ENCODE data around the gene ADPRHL1. TPM values are rescaled to one million over a fixed set of nuclear protein-coding genes. Genes with fewer than 3 reads are reported as not detected.

Gene ADPRHL1
- total RNA-seq, 2 donors from 2014 or later, result 4.6 to 6.2 TPM

- no peak overlapping the region for H3K4me3 ChIP-seq
- H3K27ac ChIP-seq, result no peak overlapping the region
- no peaks in the 10 kb centered on the region for H3K9me3 ChIP-seq
- DNase-seq, result peak; percentile 35
- TF ChIP-seq, protein P1, sequence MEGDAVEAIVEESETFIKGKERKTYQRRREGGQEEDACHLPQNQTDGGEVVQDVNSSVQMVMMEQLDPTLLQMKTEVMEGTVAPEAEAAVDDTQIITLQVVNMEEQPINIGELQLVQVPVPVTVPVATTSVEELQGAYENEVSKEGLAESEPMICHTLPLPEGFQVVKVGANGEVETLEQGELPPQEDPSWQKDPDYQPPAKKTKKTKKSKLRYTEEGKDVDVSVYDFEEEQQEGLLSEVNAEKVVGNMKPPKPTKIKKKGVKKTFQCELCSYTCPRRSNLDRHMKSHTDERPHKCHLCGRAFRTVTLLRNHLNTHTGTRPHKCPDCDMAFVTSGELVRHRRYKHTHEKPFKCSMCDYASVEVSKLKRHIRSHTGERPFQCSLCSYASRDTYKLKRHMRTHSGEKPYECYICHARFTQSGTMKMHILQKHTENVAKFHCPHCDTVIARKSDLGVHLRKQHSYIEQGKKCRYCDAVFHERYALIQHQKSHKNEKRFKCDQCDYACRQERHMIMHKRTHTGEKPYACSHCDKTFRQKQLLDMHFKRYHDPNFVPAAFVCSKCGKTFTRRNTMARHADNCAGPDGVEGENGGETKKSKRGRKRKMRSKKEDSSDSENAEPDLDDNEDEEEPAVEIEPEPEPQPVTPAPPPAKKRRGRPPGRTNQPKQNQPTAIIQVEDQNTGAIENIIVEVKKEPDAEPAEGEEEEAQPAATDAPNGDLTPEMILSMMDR (IDR thresholded peaks at IDR 0.05), result no peak
- no peaks in the 10 kb centered on the region for H3K36me3 ChIP-seq
- H3K9ac ChIP-seq (ENCODE audit: low read depth in 2 of 2, low read length in 2 of 2), result peak overlapping the region in 1 of 2 donors; percentile 12
- no peaks in the 10 kb centered on the region for H3K4me1 ChIP-seq
- H3K27me3 ChIP-seq, result no peaks in the 10 kb centered on the region
- intact Hi-C loops (cut with DNase I), result no loop called here
These were observed 41.9 kb downstream of the ADPRHL1 start for GRCh38 chr13:113411216-113412023.

GRCh38 chr13:113410472-113411201 is 42.7 kb downstream of the ADPRHL1 start:
- no peak overlapping the region for H3K4me3 ChIP-seq
- peak overlapping the region in 1 of 2 donors; percentile 12 for H3K9ac ChIP-seq (ENCODE audit: low read depth in 2 of 2, low read length in 2 of 2)
- no peaks in the 10 kb centered on the region for H3K36me3 ChIP-seq
- H3K27me3 ChIP-seq, result no peaks in the 10 kb centered on the region
- no peaks in the 10 kb centered on the region for H3K4me1 ChIP-seq
- intact Hi-C loops (cut with DNase I), result no loop called here
- no peak overlapping the region for H3K27ac ChIP-seq
- TF ChIP-seq, protein P1 (IDR thresholded peaks at IDR 0.05), result no peak
- DNase-seq, result peak; percentile 35
- no peaks in the 10 kb centered on the region for H3K9me3 ChIP-seq

GRCh38 chr13:113408562-113408961 is 44.7 kb downstream of the ADPRHL1 start:
- intact Hi-C loops (cut with DNase I), result loop anchor here (5.0 kb wide), 1 partner anchor 39 kb away; no protein-coding TSS in a partner anchor
- DNase-seq, result no peak
- TF ChIP-seq, protein P1 (IDR thresholded peaks at IDR 0.05), result no peak

GRCh38 chr13:113407531-113408393 is 45.5 kb downstream of the ADPRHL1 start:
- H3K9ac ChIP-seq (ENCODE audit: low read depth in 2 of 2, low read length in 2 of 2), result no peak overlapping the region
- no peaks in the 10 kb centered on the region for H3K27me3 ChIP-seq
- no peak for DNase-seq
- no peak overlapping the region for H3K4me3 ChIP-seq
- no peak overlapping the region for H3K27ac ChIP-seq
- TF ChIP-seq, protein P1 (IDR thresholded peaks at IDR 0.05), result no peak
- H3K9me3 ChIP-seq, result no peaks in the 10 kb centered on the region
- no peaks in the 10 kb centered on the region for H3K36me3 ChIP-seq
- H3K4me1 ChIP-seq, result no peaks in the 10 kb centered on the region
- intact Hi-C loops (cut with DNase I), result loop anchor here (5.0 kb wide), 1 partner anchor 40 kb away; no protein-coding TSS in a partner anchor

More at GRCh38 chr13:113408562-113408961, 44.7 kb downstream of the ADPRHL1 start:
- no peaks in the 10 kb centered on the region for H3K9me3 ChIP-seq
- no peaks in the 10 kb centered on the region for H3K4me1 ChIP-seq
- no peaks in the 10 kb centered on the region for H3K27me3 ChIP-seq
- no peaks in the 10 kb centered on the region for H3K36me3 ChIP-seq
- no peak overlapping the region for H3K9ac ChIP-seq (ENCODE audit: low read depth in 2 of 2, low read length in 2 of 2)
- H3K27ac ChIP-seq, result no peak overlapping the region
- H3K4me3 ChIP-seq, result no peak overlapping the region

- no peaks in the 10 kb centered on the region for H3K36me3 ChIP-seq
- no peaks in the 10 kb centered on the region for H3K9me3 ChIP-seq
- H3K27ac ChIP-seq, result no peak overlapping the region
- H3K4me1 ChIP-seq, result no peaks in the 10 kb centered on the region
- H3K9ac ChIP-seq (ENCODE audit: low read depth in 2 of 2, low read length in 2 of 2), result no peak overlapping the region
- no peak for DNase-seq
- H3K27me3 ChIP-seq, result no peaks in the 10 kb centered on the region
- TF ChIP-seq, protein P1 (IDR thresholded peaks at IDR 0.05), result no peak
- H3K4me3 ChIP-seq, result no peak overlapping the region
- intact Hi-C loops (cut with DNase I), result loop anchor here (5.0 kb wide), 1 partner anchor 40 kb away; no protein-coding TSS in a partner anchor
These were observed 46.2 kb downstream of the ADPRHL1 start for GRCh38 chr13:113407103-113407530.

Data from colonic mucosa (tissue), 4 donors.